ENCODE data around the gene TMOD1.
A peak's percentile ranks its signal among the peaks of the same experiment; 100 is the strongest.

TMOD1 gene

DNA sequence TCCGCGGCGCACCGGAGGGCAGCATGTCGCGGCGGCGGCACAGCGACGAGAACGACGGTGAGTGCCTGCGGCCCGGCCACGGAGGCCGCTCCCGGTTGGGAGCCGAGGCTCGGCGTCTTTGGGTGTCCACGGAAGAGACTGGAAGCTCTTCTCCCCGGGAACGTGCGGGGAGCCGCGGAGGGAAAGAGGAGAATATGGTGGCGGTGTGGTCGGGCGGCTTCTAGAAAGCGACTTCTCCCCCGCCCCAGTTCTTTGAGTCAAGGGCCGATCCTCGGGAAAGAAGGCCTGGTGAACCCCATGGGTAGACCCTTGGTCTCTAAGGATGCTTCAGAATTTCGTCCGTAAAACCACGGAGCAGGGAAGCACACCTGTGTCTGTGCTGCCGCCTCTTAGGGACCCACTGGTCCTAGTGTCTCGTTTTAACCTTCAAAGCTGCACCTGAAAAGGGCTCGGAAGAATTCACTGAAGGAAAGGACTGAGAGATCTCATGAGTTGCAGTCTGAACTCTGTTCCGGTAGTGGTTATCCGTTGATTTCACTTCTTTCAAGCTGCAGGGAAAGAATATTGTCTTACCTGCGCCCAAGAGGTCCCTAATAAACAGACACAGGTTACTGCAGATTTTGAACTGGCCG lies 132.5 kb downstream of the TMOD1 start:
- H3K36me3 ChIP-seq (ENCODE audit: control insufficient read depth in 1 of 2, insufficient read depth in 2 of 2, low read depth in 1 of 2, low read length in 2 of 2), result no peaks in the 10 kb centered on the region
- H3K27ac ChIP-seq (ENCODE audit: low read length, poor library complexity, severe bottlenecking), result peak overlapping the region; percentile 90
- peak overlapping the region; percentile 86 for H2AFZ ChIP-seq (ENCODE audit: low read depth, low read length)
- no peaks in the 10 kb centered on the region for H3K9me3 ChIP-seq (ENCODE audit: control insufficient read depth, low read length)
- H2BK5ac ChIP-seq (ENCODE audit: low read depth, low read length, poor library complexity, severe bottlenecking), result peak overlapping the region; percentile 89
- peak overlapping the region; percentile 92 for H4K8ac ChIP-seq (ENCODE audit: low read length)
- H3K79me1 ChIP-seq (replicated peaks; ENCODE audit: low read length, poor library complexity, severe bottlenecking), result peaks cover 11% of the 10 kb centered on the region
- no peaks in the 10 kb centered on the region for H3K27me3 ChIP-seq (ENCODE audit: control insufficient read depth in 1 of 2, insufficient read depth in 1 of 2, low read length in 2 of 2)
- H2BK12ac ChIP-seq (ENCODE audit: low read length in 2 of 2), result peak overlapping the region in 1 of 2 experiments; percentile 49
- peak overlapping the region; percentile 97 for H3K9ac ChIP-seq (ENCODE audit: low read length)
- no peak overlapping the region for H2BK120ac ChIP-seq (ENCODE audit: low read depth, low read length)
- peak overlapping the region; percentile 97 to 100 for H3K4me3 ChIP-seq (ENCODE audit: insufficient read depth in 1 of 2, low read depth in 1 of 2, low read length in 2 of 2)
- H3K14ac ChIP-seq (ENCODE audit: low read length in 2 of 2), result peak overlapping the region in 1 of 2 experiments; percentile 96
- peak overlapping the region; percentile 56 for H2AK5ac ChIP-seq (ENCODE audit: low read length, severe bottlenecking)
- DNase-seq, result no peak
- peak overlapping the region; percentile 39 for H4K91ac ChIP-seq (ENCODE audit: low read length)
- peak overlapping the region; percentile 98 to 99 for H3K18ac ChIP-seq (ENCODE audit: low read depth in 1 of 2, low read length in 2 of 2)
- H3K23ac ChIP-seq (ENCODE audit: low read length in 2 of 2), result peak overlapping the region; percentile 79 to 98
- peak overlapping the region; percentile 89 for H2BK15ac ChIP-seq (ENCODE audit: low read depth, poor library complexity, severe bottlenecking)
- H3K4me1 ChIP-seq (ENCODE audit: control insufficient read depth, insufficient read depth, low read depth, low read length), result peaks cover 7% of the 10 kb centered on the region
- peak overlapping the region; percentile 66 for H3K4me2 ChIP-seq (ENCODE audit: low read length, poor library complexity, severe bottlenecking)
- peak overlapping the region; percentile 96 to 97 for H3K4ac ChIP-seq (ENCODE audit: low read depth in 1 of 2, low read length in 2 of 2)
- WGBS, result 1% methylated on average over 43 of the region's 43 CpGs

DNA sequence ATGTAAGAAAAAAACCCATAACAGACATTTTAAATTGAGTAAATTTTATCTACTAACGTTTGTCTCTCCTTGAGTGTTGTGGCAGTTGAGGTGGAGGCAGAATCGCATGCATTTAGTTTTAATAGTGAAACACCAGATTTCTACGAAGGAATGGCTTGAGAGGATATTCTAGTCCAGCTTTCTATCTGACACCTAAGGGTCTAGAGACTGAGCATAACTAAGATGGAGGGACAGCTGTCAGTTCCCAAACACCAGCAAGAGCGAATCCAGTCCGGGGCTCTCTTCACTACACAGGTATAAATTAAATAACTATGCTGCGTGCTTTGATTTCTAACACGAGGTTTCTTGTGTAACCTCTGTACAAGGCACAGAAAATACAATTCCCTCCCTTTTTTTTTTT lies 133.6 kb downstream of the TMOD1 start:
- H2BK5ac ChIP-seq (ENCODE audit: low read depth, low read length, poor library complexity, severe bottlenecking), result no peak overlapping the region
- 87% methylated on average over 7 of the region's 7 CpGs for WGBS
- no peak overlapping the region for H3K18ac ChIP-seq (ENCODE audit: low read depth in 1 of 2, low read length in 2 of 2)
- H3K27ac ChIP-seq (ENCODE audit: low read length, poor library complexity, severe bottlenecking), result no peak overlapping the region
- H3K4me1 ChIP-seq (ENCODE audit: control insufficient read depth, insufficient read depth, low read depth, low read length), result peaks cover 7% of the 10 kb centered on the region
- H2AK5ac ChIP-seq (ENCODE audit: low read length, severe bottlenecking), result no peak overlapping the region
- no peak overlapping the region for H3K23ac ChIP-seq (ENCODE audit: low read length in 2 of 2)
- H3K36me3 ChIP-seq (ENCODE audit: control insufficient read depth in 1 of 2, insufficient read depth in 2 of 2, low read depth in 1 of 2, low read length in 2 of 2), result no peaks in the 10 kb centered on the region
- peak overlapping the region in 1 of 2 experiments; percentile 97 for H3K4me3 ChIP-seq (ENCODE audit: insufficient read depth in 1 of 2, low read depth in 1 of 2, low read length in 2 of 2)
- no peaks in the 10 kb centered on the region for H3K27me3 ChIP-seq (ENCODE audit: control insufficient read depth in 1 of 2, insufficient read depth in 1 of 2, low read length in 2 of 2)
- no peak overlapping the region for H4K8ac ChIP-seq (ENCODE audit: low read length)
- no peak for DNase-seq
- H3K14ac ChIP-seq (ENCODE audit: low read length in 2 of 2), result no peak overlapping the region
- H3K79me1 ChIP-seq (replicated peaks; ENCODE audit: low read length, poor library complexity, severe bottlenecking), result peaks cover 7% of the 10 kb centered on the region
- no peak overlapping the region for H2BK15ac ChIP-seq (ENCODE audit: low read depth, poor library complexity, severe bottlenecking)
- H3K9ac ChIP-seq (ENCODE audit: low read length), result peak overlapping the region; percentile 97
- H2BK120ac ChIP-seq (ENCODE audit: low read depth, low read length), result no peak overlapping the region
- H2AFZ ChIP-seq (ENCODE audit: low read depth, low read length), result no peak overlapping the region
- peak overlapping the region; percentile 45 for H3K4me2 ChIP-seq (ENCODE audit: low read length, poor library complexity, severe bottlenecking)
- H4K91ac ChIP-seq (ENCODE audit: low read length), result no peak overlapping the region
- H2BK12ac ChIP-seq (ENCODE audit: low read length in 2 of 2), result no peak overlapping the region
- no peak overlapping the region for H3K4ac ChIP-seq (ENCODE audit: low read depth in 1 of 2, low read length in 2 of 2)
- H3K9me3 ChIP-seq (ENCODE audit: control insufficient read depth, low read length), result no peaks in the 10 kb centered on the region

DNA sequence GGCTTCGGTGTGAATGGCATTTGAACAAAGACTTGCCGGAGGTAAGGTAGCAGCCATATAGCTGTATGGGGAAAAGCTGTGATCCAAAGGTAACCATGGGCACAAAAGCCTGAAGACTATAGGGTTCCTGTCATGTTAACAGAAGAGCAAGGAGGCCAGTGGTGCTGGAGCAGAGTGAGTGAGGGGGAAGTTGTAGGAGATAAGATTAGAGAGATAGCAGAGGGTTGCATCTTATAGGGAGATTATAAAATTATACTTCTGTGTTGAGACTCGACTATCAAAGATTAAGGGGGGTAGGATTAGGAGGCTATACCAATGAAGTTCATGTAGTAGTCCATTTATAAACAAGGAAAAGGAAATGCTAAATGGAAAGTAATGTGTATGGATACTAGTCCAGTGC lies 135.4 kb downstream of the TMOD1 start:
- peak overlapping the region; percentile 34 for H3K9ac ChIP-seq (ENCODE audit: low read length)
- H3K79me1 ChIP-seq (replicated peaks; ENCODE audit: low read length, poor library complexity, severe bottlenecking), result peaks cover 2% of the 10 kb centered on the region
- peaks cover 3% of the 10 kb centered on the region for H3K4me1 ChIP-seq (ENCODE audit: control insufficient read depth, insufficient read depth, low read depth, low read length)
- H3K18ac ChIP-seq (ENCODE audit: low read depth in 1 of 2, low read length in 2 of 2), result no peak overlapping the region
- no peak overlapping the region for H4K8ac ChIP-seq (ENCODE audit: low read length)
- no peak overlapping the region for H2BK12ac ChIP-seq (ENCODE audit: low read length in 2 of 2)
- H2AFZ ChIP-seq (ENCODE audit: low read depth, low read length), result no peak overlapping the region
- H2BK5ac ChIP-seq (ENCODE audit: low read depth, low read length, poor library complexity, severe bottlenecking), result no peak overlapping the region
- peaks cover 0 to 13% of the 10 kb centered on the region in 2 experiments for H3K36me3 ChIP-seq (ENCODE audit: control insufficient read depth in 1 of 2, insufficient read depth in 2 of 2, low read depth in 1 of 2, low read length in 2 of 2)
- H3K23ac ChIP-seq (ENCODE audit: low read length in 2 of 2), result no peak overlapping the region
- no peak overlapping the region for H3K14ac ChIP-seq (ENCODE audit: low read length in 2 of 2)
- no peak overlapping the region for H3K4ac ChIP-seq (ENCODE audit: low read depth in 1 of 2, low read length in 2 of 2)
- 98% methylated on average over 3 of the region's 3 CpGs for WGBS
- H3K4me3 ChIP-seq (ENCODE audit: insufficient read depth in 1 of 2, low read depth in 1 of 2, low read length in 2 of 2), result no peak overlapping the region
- H3K27me3 ChIP-seq (ENCODE audit: control insufficient read depth in 1 of 2, insufficient read depth in 1 of 2, low read length in 2 of 2), result no peaks in the 10 kb centered on the region
- no peak overlapping the region for H4K91ac ChIP-seq (ENCODE audit: low read length)
- H2BK120ac ChIP-seq (ENCODE audit: low read depth, low read length), result no peak overlapping the region
- no peak overlapping the region for H3K4me2 ChIP-seq (ENCODE audit: low read length, poor library complexity, severe bottlenecking)
- H3K9me3 ChIP-seq (ENCODE audit: control insufficient read depth, low read length), result no peaks in the 10 kb centered on the region
- no peak for DNase-seq
- H3K27ac ChIP-seq (ENCODE audit: low read length, poor library complexity, severe bottlenecking), result no peak overlapping the region
- no peak overlapping the region for H2BK15ac ChIP-seq (ENCODE audit: low read depth, poor library complexity, severe bottlenecking)
- H2AK5ac ChIP-seq (ENCODE audit: low read length, severe bottlenecking), result no peak overlapping the region

DNA sequence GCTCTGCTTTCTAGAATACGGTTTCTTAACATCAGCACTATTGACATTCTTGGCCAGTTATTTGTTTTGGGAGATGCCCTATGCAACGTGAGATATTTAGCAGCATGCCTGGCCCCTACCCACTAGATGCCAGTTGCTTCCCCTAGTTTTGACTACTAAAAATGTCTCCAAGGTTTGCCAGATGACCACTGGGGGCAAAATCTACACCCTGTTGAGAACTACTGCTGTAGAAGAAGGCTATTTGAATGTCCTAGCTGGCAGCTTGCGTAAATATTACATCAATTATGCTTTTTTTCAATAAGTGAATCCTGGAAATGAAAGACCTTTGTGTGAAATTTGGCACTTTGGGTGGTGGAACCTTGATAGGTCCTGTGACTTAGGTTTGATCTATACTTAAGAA lies 137.2 kb downstream of the TMOD1 start:
- Histone ChIP-seq H3K23ac (ENCODE audit: low read length in 2 of 2) (no peak overlapping the region), H4K91ac (ENCODE audit: low read length) (no peak overlapping the region), H4K8ac (ENCODE audit: low read length) (no peak overlapping the region), H2AFZ (ENCODE audit: low read depth, low read length) (no peak overlapping the region), H3K4me1 (ENCODE audit: control insufficient read depth, insufficient read depth, low read depth, low read length) (peaks cover 3% of the 10 kb centered on the region), H2BK15ac (ENCODE audit: low read depth, poor library complexity, severe bottlenecking) (no peak overlapping the region), H3K4me3 (ENCODE audit: insufficient read depth in 1 of 2, low read depth in 1 of 2, low read length in 2 of 2) (no peak overlapping the region), H3K79me1 (replicated peaks; ENCODE audit: low read length, poor library complexity, severe bottlenecking) (peaks cover 5% of the 10 kb centered on the region), H3K18ac (ENCODE audit: low read depth in 1 of 2, low read length in 2 of 2) (no peak overlapping the region), H2AK5ac (ENCODE audit: low read length, severe bottlenecking) (no peak overlapping the region), H2BK120ac (ENCODE audit: low read depth, low read length) (no peak overlapping the region), H2BK12ac (ENCODE audit: low read length in 2 of 2) (no peak overlapping the region), H3K14ac (ENCODE audit: low read length in 2 of 2) (no peak overlapping the region), H3K36me3 (ENCODE audit: control insufficient read depth in 1 of 2, insufficient read depth in 2 of 2, low read depth in 1 of 2, low read length in 2 of 2) (peaks cover 0 to 30% of the 10 kb centered on the region in 2 experiments), H3K9me3 (ENCODE audit: control insufficient read depth, low read length) (no peaks in the 10 kb centered on the region), H3K27me3 (ENCODE audit: control insufficient read depth in 1 of 2, insufficient read depth in 1 of 2, low read length in 2 of 2) (no peaks in the 10 kb centered on the region), H2BK5ac (ENCODE audit: low read depth, low read length, poor library complexity, severe bottlenecking) (no peak overlapping the region), H3K4me2 (ENCODE audit: low read length, poor library complexity, severe bottlenecking) (peak overlapping the region; percentile 29), H3K4ac (ENCODE audit: low read depth in 1 of 2, low read length in 2 of 2) (no peak overlapping the region), H3K9ac (ENCODE audit: low read length) (no peak overlapping the region), H3K27ac (ENCODE audit: low read length, poor library complexity, severe bottlenecking) (no peak overlapping the region)
- WGBS, result 90% methylated on average over 2 of the region's 3 CpGs
- peak; percentile 18 for DNase-seq

Measured in mesenchymal stem cell (in vitro differentiated cells and primary cell).